Medulla oblongata (tissue), 1 donor: ENCODE measurements around the gene ICAM1.

Experiments
- DNase-seq: peaks from one replicate; pipeline ENCODE4 v3.0.0-alpha.2; 2015; ENCODE audit errors: extremely low spot score

ICAM1 gene

DNA sequence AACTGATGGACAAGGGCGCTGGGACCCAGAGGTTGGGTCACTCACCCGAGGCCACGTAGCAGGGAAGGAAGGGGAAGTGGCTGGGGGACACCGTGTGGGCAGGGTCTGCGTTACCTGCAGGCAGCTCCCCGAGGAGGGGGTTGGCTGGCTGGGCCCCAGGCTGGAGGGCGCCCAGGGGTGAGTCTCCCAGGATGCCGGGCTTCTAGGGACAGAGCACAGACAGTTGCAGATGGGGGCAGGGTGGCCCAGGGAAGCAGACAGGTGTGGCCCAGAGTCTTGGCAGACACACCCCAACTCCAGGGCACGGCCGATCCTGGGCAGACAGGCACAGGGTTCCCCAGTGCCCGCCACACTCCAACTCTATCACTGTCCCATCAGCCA is 50.5 kb downstream of the ICAM1 start:
- no peak for DNase-seq

DNA sequence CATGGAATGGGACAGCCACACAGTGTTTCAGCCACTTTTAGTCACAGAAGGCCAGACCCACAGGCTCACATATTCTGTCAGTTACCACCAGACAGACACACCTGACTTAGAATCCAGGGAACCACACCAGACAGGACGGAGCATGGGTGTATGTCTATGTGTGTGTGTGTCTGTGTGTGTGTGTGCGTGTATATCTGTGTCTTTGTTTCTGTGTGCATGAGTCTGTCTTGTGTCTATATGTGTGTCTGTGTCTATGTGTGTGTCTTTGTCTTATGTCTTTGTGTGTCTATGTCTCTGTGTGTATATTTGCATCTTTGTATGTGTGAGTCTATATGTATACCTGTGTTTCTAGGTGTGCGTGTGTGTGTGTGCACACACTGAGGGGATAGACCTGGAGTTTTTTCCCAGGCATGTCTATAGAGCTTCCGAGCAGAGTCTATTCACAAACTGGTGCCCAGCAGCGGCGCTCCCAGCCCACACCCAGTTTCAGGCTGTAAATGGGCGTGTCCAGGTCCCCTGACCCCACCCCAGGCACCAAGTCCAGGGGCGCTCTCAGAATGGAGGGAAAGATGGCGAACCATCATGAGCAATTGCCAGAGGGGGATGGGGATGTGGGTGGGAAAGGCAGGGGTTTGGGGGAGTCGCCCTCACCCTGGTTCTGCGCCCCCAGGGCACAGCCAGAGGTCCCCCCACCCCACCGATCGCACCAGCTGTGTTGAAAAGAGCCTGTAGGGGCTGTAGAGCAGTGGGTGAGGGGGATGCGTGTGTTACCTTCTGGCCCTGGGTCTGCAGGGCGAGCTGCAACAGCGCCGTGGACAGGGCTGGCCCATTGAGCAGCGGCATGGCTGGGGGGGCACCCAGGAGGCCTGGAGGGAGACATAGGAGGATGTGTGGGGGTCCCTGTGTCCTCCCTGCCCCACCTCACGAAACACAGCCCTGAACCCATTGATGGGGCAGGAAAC is 51.2 kb downstream of the ICAM1 start:
- DNase-seq, result no peak

DNA sequence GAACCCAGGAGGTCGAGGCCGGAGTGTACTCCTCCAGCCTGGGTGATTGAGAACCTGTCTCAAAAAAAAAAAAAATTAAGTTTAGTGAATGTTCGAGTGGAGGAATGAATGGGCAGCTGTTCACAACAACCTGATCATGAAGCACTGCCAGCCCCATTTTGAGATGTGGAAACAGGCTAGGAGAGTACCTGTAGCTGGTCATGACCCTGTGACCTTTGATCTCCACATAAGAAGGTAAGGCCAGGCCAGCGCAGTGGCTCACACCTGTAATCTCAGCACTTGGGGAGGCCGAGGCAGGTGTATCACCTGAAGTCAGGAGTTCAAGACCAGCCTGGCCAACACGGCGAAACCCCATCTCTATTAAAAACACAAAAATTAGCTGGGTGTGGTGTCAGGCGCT is 54.8 kb downstream of the ICAM1 start:
- DNase-seq, result no peak

DNA sequence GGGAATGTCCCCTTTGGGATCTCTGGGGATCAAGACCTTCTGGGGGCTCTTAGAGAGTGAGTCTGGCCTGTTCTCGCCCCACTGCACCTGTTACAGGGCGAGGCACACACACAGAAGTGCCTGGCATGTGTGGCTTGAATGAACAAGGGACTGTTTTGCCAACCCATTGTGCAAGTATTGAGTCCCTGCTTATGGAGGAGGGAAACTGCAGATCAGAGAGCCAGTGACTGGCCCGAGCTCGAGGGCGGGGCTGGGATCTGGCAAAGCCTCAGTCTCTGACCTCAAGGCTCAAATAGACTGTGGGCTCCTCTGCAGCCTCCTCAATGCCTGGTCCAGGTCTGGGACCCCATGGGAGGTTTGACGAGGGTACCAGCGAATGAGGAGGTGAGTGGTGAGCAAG is 56.9 kb downstream of the ICAM1 start:
- no peak for DNase-seq

DNA sequence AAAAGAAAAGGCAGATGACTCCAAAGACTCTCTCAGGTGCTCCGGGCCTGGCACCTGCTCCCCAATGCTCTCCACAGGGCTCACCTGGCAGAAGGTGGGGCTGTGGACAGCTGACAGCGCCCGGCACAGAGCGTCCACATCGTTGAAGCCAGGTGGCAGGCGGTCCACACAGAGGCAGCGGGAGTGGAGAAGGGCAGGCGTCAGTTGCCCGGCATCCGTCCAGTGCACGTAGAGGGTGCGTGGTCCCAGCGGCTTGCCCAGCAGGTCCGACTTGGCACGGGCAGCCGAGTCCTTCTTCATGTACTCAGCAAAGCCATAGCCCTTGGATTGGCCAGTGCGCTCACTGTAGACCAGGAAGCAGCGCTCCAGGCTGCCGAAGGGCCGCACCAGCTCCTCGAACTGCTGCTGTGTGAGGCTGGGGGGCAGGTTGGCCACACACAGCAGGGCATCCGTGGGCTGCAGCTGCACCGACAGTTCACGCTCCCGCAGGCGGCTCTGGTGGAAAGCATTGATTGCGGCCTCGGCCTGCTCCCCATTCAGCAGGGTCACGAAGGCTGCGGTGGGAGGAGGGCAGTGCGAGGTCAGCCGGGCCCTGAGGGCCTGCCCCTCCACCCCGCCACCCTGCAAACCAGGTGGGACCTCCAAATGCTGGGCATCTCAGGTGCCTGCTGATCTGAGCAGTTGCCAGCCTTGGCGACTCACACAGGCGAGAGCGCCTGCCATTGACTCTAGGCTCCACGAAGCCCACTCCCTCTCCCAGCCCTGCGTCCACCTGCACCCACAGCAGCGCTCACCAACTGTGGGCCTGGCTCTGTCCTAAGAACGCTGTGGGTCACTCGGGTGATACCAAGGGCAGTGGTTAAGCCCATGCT is 57.9 kb downstream of the ICAM1 start:
- no peak for DNase-seq

DNA sequence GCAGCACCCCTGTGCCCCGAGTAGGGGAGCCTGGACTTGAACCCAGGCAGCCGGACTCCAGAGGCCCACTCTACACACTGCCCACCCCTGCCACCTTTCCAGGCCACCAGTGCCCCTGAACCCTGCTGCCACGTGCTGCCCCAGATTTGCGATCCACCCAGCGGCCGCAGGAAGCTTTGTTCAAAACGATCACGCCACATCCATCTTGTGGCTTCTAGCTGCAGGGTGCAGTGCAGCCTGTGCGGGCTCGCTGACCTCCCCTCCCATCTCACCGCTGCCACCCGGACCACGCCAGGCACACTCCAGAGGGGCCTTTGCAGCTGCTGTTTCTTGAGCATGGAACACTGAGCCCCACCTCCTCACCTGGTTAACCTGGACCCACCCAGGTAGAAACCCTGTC is 58.6 kb downstream of the ICAM1 start:
- DNase-seq, result no peak

DNA sequence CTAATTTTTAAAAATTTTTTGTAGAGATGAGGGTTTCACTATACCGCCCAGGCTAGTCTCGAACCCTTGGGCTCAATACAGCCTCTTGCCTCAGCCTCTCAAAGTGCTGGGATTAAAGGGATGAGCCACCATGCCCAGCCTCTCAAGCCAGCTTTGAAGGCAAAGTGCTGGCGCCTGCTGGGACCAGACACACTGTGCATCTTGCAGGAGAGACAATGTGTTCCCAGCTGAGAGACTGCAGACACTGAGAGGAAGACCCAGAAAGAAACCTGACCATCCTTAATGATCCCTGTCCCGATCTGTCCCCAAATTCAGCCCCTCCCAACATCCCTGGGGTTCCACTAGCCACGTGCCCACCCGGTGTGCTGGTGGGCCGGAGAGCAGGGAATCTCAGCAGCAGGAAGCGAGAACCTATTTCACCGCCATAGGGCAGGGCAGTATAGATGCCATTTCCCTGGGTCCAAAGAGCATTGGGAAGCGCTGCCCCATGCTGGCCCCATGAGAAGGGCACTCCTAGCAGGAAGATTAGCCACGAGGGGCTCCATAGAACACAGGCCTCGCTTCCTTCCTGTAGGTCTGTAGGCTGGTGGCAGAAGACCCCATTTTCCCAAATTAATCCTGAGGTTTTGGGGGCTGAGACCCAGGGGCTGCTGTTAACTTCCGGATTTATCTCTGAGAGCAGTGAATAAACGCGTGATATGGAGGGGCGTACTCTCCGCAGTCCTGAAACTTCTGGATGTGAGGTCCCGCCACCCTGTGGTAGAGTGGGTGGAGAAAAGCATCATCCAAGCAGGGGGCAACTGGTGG is 61.4 kb downstream of the ICAM1 start:
- DNase-seq, result no peak

DNA sequence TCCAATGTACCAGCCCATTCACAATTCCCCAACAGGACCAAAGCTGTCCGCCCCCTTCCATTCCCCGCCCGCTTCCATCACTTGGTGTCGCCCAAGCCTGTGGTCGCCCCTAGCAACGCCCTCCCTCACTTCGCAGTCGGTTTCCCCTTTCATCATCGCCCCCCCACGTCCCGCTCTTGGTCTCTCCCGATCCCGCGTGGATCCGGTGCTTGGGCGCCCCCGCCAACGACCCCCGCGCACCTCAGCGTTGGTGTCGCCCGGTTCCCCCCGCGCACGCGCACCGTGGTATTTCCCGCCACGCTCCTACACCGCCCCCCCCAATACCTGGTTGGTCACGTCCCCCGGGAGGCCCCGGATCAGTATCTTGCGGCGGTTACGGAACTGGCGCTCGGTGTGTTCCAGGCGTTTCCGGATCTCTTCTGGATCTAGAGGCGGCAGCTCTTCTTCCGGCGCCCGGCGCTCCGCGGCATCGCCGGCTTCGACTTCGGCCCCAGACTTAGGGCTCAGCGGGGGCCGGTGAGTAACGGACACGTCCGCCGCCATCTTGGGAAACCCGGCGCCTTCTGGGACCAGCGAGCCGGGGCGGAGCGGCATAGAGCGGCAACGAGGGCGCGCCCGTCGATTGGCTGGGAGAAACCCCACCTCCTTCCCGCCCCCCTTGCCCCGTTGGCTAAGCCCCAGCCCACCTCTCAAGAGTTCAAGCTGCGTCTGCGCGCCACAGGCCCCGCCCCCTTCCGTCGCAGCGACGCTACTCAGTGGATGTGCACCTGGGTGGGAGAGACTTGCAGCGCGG is 62.2 kb downstream of the ICAM1 start, which contains the start of gene RAVER1:
Gene RAVER1 (minus strand): TSS at position 565 of the 793 bp plus-strand sequence. CDS start 22 bp downstream, at position 543.
- DNase-seq, result peak; percentile 97

DNA sequence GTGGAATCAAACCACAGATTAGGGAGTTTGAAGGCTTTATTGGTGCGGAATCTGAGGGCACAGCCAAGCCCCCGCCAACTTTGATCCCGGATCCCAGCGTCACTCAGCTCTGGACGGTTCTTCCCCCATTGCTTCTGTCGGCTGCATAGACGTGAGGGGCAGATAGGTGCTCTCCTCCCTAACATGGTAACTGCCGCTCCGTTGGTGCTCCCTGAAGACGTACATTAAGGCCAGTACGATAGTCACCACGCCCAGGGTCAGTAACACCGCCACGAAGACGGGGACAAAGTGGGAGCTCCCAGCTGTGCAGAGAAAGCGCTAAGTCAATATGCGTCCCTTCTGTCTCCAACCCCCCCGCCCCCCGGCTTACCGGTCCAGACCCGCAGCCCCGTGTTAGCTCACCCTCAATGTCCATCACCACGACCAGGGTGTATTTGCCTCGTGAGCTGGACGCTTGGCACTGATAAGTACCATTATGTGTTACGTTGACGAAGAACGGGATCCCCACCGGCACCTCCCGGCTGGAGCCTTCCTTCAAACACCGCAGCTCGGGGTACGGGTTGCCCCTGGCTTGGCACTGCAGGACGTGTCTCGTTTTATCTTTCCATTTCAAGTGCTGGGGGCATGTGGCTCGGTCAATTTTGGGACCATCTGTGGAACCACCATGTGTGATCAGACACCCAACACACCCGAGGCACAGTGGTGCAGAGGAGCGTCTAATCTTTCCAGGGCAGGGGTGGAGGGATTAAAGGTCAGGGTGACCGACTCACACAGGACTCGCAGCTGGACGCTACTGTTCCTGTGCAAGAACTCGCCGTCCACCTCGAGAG is 63.1 kb downstream of the ICAM1 start:
- DNase-seq, result no peak

DNA sequence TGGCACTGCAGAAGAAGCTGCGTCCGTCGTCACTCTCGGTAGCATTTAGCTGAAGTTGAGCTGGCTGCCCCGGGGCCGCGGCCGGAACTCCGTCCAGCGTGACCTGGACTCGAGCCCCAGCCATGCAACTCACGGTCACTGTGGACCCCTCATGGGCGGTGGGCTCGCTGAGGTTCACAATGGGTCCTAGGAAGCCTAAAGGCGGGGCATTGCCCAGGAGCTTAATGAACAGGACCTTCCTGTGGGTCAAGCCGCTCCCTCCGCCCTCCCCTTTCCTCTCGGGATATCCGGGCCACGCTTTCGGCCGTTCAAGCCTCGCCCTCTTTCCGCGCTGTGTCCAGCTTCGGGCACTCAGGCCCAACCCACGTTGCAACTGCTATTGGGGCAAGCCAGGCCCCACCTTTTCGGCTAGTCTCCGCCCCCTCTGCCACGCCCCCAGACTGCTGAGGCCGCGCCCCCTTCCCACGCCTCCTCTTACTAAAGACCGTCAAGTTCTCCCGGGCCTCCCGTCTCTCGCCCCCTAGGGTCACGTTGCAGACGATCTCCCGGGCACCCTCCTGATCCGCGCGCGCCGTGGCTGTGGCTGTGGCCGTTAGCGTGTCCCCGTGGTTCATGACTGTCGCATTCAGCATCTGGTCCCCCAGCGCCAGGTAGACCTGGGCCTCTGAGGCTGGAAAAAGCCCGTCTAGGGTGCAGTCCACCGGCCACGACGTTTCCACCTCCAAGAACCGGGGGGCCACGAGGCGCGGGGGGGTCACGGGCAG is 63.9 kb downstream of the ICAM1 start:
- DNase-seq, result peak; percentile 70

DNA sequence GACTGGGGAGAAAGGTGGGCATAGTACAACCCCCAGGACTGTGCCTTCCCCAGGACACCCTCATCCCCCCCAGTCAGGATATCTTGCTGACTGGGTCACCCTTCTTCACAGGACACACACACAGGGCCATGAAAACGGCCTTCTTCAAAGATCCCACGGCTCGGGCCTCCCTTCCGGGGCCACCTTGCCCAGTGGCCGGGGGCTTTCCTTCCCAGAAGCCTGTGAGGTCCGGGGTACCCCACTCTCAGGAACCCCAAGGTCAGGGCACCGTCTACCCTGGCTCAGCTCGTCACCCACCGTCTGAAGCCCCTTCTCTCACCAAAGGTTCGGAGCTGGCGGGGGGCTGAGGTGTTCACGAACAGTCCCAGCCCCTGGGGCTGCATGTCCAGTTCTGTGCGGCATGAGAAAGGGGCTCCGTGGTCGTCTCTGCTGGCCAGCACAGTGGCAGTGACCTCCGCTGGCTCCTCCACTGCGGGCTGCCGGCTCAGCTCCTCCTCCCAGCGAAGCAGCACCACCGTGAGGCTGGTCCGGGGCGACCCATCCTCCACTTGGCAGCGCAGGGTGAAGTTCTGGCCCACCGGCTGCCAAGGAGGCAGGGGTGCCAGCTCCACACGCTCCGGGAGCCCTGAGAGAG is 64.5 kb downstream of the ICAM1 start:
- DNase-seq, result peak; percentile 14
